LNCaP clone FGC (cell line): ENCODE results near the gene PDE11A.

Experiments
- DNase-seq: peaks from one replicate; pipeline ENCODE4 v3.0.0-alpha.2; 2011; ENCODE audit warnings: low read depth
- H3K4me3 ChIP-seq: 2 replicates; pipeline ENCODE4 v1.5.1; 2011; ENCODE audit warnings: mild to moderate bottlenecking, low read depth, low read length, control low read depth
- TF ChIP-seq, protein P1 (sequence below): IDR thresholded peaks from 2 replicates; pipeline ENCODE4 v1.5.1; 2012; ENCODE audit warnings: mild to moderate bottlenecking; ENCODE audit not compliant: control insufficient read depth, insufficient read depth; ENCODE audit errors: extremely low read depth

The PDE11A gene

DNA sequence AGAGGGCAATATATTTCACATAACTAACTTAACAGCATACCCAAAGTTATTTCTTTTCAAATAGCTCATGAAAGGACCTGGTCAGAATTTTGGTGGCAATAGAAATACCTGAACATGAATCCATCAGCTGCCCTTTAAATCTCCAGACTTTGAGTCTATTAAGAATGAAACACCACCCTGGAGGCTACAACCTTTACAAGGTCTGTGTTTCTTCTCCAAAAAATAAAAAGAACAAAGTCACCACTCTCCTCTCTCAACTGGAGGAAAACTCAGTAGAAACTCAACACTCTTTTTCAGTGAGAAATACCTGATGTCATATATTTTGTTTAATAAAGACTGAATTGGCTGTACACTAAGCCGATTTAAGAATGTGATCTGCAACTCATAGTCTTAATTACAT lies 475.7 kb downstream of the PDE11A start:
- TF ChIP-seq, protein P1, sequence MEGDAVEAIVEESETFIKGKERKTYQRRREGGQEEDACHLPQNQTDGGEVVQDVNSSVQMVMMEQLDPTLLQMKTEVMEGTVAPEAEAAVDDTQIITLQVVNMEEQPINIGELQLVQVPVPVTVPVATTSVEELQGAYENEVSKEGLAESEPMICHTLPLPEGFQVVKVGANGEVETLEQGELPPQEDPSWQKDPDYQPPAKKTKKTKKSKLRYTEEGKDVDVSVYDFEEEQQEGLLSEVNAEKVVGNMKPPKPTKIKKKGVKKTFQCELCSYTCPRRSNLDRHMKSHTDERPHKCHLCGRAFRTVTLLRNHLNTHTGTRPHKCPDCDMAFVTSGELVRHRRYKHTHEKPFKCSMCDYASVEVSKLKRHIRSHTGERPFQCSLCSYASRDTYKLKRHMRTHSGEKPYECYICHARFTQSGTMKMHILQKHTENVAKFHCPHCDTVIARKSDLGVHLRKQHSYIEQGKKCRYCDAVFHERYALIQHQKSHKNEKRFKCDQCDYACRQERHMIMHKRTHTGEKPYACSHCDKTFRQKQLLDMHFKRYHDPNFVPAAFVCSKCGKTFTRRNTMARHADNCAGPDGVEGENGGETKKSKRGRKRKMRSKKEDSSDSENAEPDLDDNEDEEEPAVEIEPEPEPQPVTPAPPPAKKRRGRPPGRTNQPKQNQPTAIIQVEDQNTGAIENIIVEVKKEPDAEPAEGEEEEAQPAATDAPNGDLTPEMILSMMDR: no peak
- DNase-seq: no peak

GRCh38 chr2:177595126-177595845 lies 477.3 kb downstream of the PDE11A start:
- TF ChIP-seq, protein P1: no peak
- no peak for DNase-seq
- no peak overlapping the region for H3K4me3 ChIP-seq

More for the DNA sequence above, 475.7 kb downstream of the PDE11A start:
- H3K4me3 ChIP-seq: no peak overlapping the region

- TF ChIP-seq, protein P1: no peak
- no peak overlapping the region for H3K4me3 ChIP-seq
- no peak for DNase-seq
These were observed 479.2 kb downstream of the PDE11A start for GRCh38 chr2:177593402-177593801.

GRCh38 chr2:177592945-177593344 lies 479.6 kb downstream of the PDE11A start:
- no peak for DNase-seq
- TF ChIP-seq, protein P1: no peak
- no peak overlapping the region for H3K4me3 ChIP-seq

- TF ChIP-seq, protein P1: no peak
- DNase-seq: no peak
- H3K4me3 ChIP-seq: no peak overlapping the region
These were observed 480.2 kb downstream of the PDE11A start for GRCh38 chr2:177592397-177592796.

GRCh38 chr2:177589186-177589585 lies 483.4 kb downstream of the PDE11A start:
- no peak for DNase-seq
- TF ChIP-seq, protein P1: no peak
- no peak overlapping the region for H3K4me3 ChIP-seq

- DNase-seq: no peak
- TF ChIP-seq, protein P1: no peak
- H3K4me3 ChIP-seq: no peak overlapping the region
These were observed 483.9 kb downstream of the PDE11A start for GRCh38 chr2:177588671-177589070.
